Activated CD4-positive, CD25-positive, alpha-beta regulatory T cell (primary cell): ENCODE results near the gene MYADML2.

Source experiments
- DNase-seq, 4 experiments: peaks; one replicate each; lab custom pipeline; 2025; lab: John Stamatoyannopoulos, UW

The MYADML2 gene

DNA sequence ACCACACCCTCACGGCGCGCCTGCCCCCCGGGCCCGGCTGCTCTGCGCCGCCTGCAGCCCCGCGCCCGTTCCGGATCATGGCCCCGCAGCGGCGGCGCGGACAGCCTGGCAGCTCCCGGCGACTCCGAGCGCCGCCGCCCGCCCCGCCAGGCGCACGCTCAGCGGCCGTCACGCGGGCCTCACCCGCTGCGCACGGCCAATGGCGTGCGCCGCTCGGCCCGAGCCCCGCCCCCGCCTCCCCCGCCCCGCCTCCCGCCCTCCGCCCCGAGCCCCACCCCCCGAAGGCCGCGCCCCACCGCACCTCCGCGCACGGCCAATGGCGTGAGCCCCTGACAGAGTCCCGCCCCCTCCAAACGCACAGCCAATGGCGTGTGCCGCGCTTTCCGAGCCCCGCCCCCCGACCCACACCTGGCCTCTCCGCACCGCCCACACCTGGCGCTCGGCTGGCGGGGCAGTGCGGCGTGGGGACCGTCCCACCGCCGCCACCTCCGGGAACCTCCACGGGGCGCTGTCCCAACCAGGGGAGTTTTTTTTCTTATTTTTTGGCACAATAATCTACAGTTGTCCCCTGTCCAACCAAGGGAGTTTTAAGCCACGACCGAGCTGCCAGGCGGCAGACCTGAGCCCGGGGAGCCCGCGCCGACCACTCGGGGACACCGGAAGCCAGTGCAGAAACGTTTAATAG, 35.6 kb downstream of the MYADML2 start, which contains the start of gene PCYT2:
Gene PCYT2 (minus strand): TSS at position 123 of the 685 bp plus-strand sequence. CDS start 44 bp downstream, at position 79.
- peak; percentile 81 to 91 (median 86) for DNase-seq

DNA sequence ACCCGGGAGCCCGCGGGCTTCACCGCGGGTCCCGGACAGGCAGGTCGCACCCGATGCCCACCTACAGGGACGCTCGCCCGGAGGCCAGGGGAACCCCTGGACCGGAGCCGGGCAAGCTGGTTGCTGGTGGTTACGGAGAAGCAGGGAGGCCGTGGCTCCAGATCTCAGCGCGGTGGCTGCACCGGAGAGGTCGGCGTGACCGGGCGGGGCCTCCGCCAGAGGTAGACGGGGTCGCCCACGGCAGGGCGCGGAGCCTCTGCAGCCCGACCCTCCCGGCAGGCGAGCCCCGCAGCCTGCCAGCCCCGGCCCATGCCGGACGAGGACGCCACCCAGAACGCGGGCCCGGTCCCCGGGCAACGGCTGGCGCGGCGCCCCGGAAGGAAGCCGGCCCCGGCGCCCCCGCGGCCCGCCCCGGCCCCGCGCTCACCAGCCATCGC, 36.2 kb downstream of the MYADML2 start:
- no peak for DNase-seq

GRCh38 chr17:81909966-81910839, 36.8 kb downstream of the MYADML2 start:
- no peak for DNase-seq

DNA sequence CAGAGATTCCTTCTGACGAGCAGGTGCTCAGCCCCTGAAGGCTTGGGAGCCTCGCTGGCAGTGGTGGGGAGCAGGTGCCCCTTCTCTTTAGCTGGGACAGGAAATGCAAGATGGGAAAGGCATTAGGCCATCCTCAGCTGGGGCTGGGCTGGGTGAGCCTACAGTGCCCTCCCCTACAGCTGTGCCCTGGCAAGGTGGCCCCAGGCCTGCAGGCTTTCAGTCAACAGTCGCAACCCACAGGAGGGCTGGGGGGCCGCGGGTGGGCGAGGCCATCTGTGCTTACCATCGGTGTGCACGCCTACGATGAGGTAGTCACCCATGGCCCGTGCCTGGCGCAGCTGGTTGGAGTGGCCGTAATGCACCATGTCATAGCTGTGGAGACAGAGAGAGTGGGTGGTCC, 37.8 kb downstream of the MYADML2 start:
- no peak for DNase-seq

DNA sequence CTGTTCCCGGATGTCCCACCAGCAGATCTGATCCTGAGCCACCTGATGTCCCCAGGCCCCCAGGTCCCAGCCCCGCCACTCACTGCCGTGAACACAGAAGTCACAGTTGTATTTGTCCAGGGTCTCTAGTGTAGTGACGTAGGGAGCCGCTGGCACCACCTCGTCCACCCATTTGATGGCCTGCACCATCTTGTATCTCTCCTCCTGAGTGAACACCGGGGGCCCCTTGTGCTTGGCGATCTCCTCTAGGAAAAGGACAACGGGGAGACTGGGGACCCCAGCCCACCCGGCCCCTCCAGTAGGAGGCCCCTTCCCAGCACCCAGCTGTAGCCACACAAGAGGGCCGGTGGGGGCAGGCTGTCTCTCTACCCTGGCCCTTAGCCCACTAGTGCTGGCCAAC, 38.2 kb downstream of the MYADML2 start:
- no peak for DNase-seq

- DNase-seq, result no peak
Observed at GRCh38 chr17:81907219-81908145, 39.6 kb downstream of the MYADML2 start.

DNA sequence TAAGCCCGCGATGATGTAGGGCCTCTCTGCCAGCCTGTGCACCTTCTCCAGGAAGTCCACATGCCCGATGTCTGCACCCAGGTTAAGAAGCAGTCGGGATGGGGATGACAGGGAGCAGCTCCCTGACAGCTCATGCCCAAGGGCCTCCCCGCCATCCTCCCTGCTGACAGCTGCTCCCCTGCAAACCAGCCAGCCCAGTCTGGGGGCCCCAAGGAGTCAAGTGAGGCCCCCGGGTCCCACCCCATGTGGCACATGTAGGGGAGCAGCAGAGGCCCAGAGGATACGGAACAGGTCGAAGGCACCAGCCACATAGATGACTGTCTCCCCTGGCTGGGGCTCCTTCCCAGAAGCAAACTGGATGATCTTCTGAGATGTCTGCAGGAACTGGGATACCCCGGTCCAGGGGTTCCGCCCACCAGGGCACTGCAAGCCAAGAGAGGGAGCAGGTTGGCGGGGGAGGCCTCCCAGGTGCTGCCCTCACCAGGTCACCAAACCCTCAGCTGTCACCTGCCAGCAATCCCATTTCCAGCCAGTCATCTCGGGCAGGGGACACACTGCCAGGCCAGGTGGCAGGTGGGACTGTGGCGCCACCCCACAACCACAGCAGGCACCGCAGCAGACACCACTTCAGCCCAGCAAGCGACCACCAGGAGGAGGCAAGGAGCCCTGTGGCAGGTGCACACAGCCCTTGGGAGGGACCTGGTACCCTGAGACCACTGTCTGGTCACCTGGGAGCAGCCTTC, 40.4 kb downstream of the MYADML2 start:
- no peak for DNase-seq

GRCh38 chr17:81905993-81906392, 41.0 kb downstream of the MYADML2 start:
- no peak for DNase-seq

DNA sequence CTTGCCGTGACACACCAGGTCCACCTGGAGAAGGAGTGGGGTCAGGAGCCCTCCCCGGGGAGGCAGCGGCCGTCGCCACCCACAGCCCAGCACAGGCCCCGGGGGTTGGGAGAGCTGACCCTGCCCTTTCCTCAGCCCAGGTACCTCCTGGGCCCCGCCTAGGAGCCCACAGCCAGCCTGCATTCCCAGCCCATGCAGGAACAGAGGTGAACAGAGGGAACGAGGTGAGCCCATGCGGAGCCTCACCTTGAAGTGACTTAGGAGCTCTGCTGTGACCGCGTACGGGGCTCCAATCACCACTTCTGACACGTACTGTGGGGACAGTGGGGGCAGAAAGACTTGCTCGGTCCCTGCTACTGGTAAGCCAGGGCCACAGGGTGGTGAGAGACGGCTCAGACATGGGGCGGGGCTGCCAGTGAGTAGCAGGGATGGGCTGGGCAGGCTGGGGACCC, 41.6 kb downstream of the MYADML2 start:
- DNase-seq, result no peak

DNA sequence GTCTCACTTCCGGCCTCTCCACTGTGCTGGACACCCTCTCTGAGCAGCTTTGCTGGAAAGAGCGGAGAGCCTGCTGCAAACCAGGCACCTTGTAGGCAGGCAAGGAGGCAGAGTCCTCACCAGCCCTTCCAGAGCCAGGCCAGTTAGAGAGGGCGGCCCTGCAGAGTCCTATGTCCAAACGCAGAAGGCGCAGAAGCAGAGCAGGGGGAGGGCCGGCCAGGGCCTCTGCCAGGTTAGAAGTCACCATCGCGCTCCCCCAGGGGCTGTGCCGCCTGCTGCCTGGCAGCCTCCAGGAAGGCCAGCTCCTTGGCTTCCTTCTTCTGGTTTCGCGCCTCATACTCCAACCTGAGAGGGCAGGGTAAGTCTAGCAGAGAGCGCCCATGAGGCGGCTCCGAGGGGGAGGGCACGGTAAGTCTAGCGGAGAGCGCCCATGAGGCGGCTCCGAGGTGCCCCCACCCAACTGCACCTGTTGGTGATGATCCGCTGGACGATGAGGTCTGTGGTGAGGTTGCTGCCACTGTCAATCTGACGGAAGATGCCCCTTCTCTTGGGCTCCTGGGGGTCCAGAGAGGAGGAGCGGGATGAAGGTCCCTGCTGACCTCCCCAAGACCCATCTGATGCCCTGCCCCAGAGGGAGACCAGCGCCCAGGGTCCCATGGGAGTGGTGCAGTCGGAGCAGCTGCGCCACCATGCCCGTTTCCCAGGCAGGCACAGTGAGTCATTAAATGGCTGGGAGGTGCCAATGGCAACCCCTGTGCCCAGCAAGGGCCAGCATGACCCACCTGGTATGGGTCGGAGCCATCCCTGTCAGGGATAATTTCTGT, 42.2 kb downstream of the MYADML2 start:
- no peak for DNase-seq

GRCh38 chr17:81903896-81904599, 43.0 kb downstream of the MYADML2 start:
- no peak for DNase-seq

GRCh38 chr17:81903415-81903831, 43.6 kb downstream of the MYADML2 start:
- DNase-seq, result no peak

- no peak for DNase-seq
Observed at GRCh38 chr17:81902653-81903414, 44.2 kb downstream of the MYADML2 start.

DNA sequence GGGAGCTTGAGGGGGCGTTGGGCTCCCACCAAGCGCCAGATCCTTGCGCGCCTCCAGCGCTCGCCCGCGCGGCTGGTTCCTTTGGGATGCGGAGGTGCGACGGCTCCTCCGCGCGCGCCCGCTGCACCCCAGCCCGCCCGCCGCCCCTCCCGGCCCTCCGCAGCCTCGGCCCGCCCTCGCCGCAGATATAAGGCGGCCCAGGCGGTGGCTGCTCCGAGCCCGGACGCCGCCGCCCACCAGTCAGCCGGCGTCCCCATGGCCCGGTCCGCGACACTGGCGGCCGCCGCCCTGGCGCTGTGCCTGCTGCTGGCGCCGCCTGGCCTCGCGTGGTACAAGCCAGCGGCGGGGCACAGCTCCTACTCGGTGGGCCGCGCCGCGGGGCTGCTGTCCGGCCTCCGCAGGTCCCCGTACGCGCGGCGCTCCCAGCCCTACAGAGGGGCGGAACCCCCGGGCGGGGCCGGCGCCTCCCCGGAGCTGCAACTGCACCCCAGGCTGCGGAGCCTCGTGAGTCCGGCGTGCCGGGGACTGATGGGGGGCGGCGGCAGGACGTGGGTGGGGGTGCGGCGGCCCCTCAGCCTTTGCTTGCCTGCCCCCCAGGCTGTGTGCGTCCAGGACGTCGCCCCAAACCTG, 44.9 kb downstream of the MYADML2 start, which contains the start of gene NPB:
Gene NPB (plus strand): TSS at position 216 of the 630 bp plus-strand sequence. CDS start 40 bp downstream, at position 256.
- DNase-seq, result no peak

- no peak for DNase-seq
Observed at GRCh38 chr17:81901167-81902022, 45.6 kb downstream of the MYADML2 start.

- DNase-seq, result no peak
Observed at GRCh38 chr17:81900181-81900820, 46.7 kb downstream of the MYADML2 start.
